Stimulated activated naive CD8-positive, alpha-beta T cell treated with anti-CD3 and anti-CD28 coated beads, Interleukin-15, Interleukin-2, amounts not matched to agents 100 U/mL and 50 U/mL, for 24 hours (primary cell): ENCODE measurements around the gene EFNA1.

ENCODE experiments used
- ATAC-seq: fragments of 150-1000 bp; cut with Tn5 transposase; one replicate; pipeline ENCODE4 v1.10.0; 2021
- DNase-seq: peaks from one replicate; pipeline ENCODE4 v3.0.0; 2021

EFNA1 gene, protein sequence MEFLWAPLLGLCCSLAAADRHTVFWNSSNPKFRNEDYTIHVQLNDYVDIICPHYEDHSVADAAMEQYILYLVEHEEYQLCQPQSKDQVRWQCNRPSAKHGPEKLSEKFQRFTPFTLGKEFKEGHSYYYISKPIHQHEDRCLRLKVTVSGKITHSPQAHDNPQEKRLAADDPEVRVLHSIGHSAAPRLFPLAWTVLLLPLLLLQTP

DNA sequence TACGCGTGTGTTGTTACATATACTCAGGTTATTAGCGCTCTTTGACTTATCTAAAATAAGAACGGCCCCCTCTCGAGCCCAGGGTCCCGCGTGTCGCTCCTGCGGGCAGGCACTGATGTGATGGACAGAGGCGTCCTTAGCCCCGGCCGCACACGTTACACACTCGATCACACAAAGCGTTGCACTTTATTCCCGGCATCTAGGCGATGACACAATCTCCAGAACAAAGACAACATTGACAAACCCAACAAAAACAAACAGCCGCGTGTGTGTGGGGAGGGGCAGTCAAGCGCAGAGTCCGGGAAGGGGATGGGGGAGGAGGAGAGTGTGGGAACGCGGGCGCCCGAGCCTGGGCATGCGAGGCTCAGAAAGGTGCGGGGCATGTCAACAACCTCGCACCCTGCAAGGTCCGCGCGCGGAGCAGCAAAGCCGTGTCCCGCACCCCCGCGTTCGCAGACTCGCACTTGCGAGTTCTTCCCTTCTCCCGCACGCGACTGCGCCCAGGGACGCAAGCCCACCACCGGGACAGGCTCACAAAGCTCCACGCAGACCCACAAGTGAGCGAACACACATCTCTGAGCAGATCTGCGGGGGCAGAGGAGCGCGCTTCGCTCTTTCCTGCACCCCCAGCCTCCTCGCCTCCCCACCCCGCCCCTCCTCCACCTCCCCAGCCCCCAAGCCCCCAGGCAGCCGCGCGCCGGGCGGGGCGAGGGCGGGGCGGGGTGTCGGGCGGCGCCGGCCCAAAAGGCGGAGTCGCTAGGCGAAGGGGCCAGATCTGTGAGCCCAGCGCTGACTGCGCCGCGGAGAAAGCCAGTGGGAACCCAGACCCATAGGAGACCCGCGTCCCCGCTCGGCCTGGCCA lies at the start of gene EFNA1:
Gene EFNA1, plus strand, starts transcription at position 772 of the 862 bp plus-strand sequence. CDS start 102 bp downstream, outside the sequence.
- ATAC-seq (peak; percentile 71), DNase-seq (peak; percentile 53)

DNA sequence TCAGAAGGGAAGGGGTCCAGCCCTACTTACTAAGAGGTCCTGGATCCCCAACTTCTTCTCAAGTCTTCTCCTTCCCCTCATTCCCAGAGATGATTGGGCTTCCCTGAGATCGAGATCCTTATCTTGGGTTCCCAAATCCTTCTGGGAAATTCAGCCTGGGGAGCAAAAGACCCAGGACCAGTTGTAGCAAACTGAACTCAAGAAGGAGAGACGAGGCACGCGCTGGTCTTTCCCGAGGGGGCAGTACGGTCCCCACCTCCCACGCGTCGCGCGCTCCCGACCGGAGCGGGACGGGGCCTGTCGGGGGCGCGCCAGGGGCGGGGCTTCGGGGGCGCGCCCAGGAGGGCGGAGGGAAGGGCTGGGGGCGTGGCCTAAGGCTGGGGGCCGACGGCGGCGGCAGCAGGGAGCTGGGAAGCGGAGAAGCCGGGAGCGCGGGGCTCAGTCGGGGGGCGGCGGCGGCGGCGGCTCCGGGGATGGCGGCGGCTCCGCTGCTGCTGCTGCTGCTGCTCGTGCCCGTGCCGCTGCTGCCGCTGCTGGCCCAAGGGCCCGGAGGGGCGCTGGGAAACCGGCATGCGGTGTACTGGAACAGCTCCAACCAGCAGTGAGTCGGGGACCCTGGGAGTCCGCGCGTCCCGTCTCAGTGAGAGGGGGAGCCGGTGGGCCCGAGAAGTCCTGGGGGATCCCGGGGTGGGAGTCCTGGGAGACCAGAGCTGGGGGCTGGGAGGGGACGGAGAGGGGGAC lies 49.0 kb upstream of the EFNA1 start, which contains the start of gene EFNA3:
Gene EFNA3, plus strand, starts transcription at position 369 of the 741 bp plus-strand sequence. Its CDS starts 105 bp downstream, at position 474.
- DNase-seq (peak; percentile 80), ATAC-seq (peak; percentile 33)

DNA sequence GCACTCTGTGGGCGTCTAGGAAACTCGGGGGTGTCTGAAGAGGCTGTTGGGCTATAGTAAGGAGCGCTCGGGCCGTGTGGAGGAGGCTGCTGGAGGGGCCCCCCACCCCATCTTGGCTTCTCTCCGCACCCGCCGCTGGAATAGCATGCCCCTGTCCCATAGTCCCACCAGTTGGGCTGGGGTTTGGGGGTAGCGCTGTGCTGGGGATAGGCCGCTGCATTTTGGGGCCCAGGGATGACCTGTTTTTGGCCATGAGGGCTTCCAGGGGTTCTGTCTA lies 48.5 kb upstream of the EFNA1 start:
- ATAC-seq (no peak), DNase-seq (no peak)

DNA sequence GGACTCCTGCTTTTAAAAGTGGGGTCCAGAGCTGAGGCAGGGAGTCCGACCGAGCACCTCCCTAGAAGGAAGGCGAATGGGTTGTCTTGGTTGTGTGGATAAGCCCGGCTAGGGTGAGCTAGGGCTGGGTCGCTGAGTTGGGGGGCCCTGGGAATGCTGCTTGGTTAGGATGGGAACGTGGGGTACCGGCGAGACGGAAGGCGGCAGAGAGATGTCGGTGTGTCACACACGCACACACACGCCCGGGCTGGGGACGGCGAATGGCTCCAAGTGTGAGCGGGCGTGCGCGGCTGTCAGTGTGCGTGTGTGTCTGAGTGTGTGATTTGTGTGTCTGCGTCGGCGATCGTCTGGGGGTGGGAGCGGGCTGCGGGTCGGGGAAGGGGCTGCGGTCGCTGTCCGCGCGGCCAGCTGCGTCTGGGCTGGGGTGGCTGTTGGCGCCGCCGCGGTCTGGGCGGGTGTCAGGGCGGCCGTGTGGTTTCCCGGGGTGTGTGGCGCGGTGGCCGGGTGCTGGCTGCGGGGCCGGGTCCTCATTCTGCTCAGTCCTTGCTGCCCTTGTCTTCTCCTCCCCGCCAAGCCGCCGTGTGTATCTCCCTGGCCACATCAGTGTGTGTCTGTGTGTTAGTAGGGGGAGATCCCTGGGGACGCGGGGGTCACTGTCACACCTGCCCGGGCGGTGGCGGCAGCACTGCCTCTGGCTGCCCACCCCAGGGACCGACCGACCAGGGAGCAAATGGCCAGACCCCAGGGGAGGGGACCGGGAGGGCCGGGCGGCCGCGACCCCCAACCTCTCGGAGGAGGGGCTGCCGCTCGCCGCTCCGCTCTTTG lies 48.0 kb upstream of the EFNA1 start:
- ATAC-seq (no peak), DNase-seq (no peak)

DNA sequence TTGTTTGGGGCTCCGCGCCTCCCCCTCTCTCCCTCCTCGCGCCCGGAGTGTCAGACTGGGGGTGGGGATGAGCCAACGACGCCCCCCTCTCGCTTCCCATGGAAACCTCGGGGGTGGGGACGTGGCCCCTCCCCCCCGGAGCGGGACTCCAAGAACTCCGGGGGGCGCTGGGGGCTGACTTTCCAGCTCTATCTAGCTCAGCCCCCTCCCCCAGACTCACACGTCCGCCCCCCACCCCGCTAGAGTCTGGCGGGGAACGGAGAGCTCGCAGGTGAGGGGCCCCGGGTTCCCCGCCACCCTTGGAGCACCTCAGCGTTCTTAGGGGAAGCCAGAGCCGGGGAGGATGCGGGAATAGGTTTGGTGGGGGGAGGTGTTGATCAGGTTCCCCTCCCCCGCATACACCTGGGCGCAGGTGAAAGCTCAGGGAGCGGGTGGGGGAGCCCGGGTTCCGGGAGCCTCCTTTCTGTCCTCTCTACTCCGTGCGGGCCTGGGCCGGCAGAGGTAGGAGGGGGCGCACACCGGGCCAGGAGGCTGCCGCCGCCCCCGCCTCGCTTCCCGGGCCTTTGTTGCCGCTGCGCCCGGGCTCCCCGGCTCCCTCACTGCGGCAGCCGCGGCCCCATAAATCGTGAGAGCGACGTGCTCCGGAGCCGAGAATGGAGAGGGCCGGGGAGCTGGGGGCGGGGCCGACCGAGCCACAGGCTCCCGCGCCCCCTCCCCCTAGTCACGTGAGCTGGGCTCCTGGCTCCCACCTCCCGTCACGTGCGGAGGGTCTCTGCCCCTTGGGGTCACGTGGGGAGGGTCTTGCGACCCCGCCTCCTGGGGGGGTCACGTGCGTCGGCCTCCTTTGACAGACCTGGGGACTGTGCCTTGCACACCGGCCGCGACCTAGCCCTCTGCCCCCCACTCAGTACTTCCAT lies 47.1 kb upstream of the EFNA1 start:
- DNase-seq = peak; percentile 46
- ATAC-seq = no peak

DNA sequence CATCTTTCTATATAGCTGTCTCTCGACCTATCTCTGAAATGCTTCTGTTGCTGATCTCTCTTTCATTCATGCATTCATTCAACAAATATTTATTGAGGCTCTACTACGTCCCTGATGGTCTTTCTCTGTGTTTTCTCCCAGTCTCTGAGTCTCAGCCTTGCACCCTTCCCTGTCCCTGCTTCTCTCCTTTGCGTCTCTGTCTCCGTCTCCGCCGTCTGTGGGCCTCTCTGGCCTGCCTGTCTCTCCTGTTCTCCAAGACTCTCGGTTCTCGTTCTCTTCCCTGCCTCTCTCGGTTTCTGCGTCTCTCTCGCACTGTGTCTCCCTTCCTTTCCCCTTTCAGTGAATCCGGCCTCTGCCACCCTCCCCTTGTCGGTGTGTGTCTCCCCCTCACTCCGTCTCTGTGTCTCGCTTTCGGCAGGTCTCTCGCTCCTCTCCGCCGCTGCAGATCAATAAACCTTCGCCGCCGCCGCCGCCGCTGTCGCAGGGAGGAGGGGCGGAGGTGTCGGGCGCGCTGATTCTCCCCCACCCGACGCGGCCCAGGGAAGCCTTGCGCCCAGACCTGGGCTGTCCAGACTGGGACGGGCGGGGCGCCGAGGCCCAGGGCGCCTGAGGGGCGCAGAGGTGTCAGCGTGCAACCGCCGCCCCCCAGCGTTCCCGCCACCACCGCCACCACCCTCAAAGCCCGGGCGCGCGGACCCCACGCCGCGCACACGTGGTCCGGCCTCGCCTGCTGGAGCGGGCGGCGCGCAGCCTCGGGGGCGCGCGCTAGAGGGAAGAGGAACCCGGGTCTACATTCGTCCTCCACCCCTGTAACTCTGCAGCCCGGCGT lies 46.0 kb upstream of the EFNA1 start:
- no peak for DNase-seq

DNA sequence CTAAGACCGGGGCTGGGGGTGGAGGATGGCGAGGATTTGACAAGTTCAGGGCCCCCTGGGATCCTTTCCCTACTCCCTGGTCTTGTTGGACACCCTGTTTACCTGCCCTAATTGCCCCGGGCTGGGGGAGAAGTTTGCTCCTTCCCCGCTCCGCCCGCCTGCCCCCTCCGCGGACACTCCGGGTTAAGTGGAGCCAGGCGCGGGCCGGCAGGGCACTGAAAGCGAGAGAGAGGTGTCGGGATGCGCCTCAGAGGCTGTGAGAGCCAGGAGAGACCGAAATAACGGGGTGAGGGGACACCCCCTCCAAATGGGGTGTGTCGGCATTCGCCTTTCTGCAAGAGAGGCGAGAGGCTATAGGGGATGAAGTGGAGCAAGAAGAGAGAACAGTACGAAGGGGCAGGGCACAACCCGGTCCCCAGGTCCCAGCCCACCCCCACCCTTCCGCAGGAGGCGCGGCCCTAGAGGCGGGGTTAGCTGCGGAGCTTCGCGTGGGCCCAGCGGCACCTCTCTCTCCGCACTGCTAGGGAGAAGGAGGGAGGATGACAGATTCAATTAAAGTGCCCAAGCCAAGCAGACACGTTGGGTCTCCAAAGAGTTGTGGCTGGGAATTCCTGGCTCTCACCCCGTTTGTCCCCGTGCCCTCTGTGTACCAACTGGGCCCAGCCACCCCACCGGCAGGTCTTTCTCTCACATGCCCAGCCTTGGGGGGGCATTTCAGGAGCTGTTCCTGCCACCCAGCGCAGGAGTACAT lies 45.2 kb upstream of the EFNA1 start:
- DNase-seq (no peak), ATAC-seq (no peak)

More for the DNA sequence above, 46.0 kb upstream of the EFNA1 start:
- ATAC-seq = no peak

DNA sequence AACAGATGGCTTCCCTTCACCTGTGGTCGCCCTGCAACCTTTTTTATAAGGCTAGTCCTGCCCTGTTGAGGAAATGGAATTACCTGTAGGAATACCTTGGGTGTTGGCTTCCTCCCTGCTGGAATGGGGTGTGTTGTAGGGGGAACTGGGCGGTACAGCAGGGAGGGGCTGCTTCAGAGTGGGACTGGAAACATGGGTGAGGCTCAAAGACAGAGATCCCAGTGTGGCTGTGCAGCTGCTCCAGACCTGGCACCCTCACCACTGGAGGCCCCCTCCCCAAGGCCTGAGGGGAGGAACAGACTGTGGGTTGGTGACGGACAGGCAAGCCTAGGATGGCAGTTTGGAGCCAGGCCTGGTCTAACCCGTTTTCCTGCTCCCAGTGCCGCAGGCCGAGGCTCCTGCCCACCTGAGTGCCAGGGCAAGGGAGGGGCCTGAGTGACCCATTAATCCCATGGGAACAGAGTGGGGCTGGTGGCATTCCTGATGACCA lies 44.6 kb upstream of the EFNA1 start:
- ATAC-seq (no peak), DNase-seq (no peak)

DNA sequence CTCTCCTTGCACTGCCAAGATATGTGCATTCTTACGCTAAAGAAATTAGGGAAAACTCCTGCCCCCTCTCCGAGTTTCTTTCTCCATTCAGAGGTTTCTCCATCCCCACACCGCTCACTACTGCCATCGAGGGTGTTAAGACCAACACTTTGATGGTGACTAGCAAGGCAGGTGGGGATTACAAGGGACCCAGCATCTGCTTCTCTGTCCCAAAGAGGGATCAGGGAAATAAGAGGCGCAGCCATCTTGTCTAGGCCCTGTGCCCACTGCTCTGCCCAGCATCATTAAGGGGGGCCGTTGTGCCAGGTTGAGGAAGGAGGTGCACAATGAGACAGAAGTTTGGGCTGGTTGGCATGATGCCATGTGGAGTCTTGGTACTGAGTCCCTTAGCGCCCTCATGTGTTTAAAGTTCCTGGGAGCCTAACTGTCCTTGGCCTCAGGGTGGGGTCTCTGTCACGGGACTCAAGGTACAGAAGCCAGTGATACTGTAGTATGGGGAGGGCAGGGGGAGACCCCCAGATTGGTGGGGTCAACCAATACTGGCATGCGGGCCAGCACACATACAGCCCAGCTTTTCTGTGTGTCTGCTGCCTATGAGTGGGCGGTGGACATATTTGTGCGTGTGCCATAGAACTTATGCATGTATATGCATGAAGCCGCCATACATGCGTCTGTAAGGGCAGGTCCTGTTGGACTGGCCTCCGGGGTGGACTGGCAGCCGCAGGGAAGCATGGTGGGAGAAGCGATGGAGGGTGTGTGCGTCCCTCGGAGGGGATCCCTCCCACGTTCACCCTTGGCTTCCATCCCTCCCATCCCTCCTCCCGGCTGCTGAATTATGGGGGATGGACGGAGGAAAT lies 43.6 kb upstream of the EFNA1 start:
- no peak for ATAC-seq
- DNase-seq = peak; percentile 53

DNA sequence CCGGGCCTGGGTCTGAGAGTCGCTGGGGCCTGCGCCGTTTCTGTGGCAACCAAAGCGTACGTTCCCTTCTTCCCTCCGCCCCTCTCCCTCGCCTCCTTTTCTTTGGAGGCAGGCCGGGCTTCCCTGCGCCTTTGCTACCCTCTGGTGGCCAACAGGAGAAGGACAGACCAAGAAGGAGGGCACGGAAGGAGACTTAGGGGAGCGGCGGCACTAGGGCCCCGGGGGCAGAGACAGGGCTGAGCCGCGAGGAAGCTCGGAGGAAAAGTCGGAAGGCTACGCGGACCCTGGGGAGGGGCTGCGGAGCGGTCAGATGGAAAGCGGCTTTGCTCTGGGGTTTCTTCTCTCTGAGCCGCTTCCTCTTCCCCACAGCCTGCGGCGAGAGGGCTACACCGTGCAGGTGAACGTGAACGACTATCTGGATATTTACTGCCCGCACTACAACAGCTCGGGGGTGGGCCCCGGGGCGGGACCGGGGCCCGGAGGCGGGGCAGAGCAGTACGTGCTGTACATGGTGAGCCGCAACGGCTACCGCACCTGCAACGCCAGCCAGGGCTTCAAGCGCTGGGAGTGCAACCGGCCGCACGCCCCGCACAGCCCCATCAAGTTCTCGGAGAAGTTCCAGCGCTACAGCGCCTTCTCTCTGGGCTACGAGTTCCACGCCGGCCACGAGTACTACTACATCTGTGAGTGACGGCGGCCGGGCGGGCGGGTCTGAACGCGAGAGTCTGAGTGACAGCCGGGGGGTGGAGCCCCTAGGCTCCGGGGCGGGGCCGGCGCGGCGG lies 42.8 kb upstream of the EFNA1 start:
- DNase-seq = peak; percentile 94

DNA sequence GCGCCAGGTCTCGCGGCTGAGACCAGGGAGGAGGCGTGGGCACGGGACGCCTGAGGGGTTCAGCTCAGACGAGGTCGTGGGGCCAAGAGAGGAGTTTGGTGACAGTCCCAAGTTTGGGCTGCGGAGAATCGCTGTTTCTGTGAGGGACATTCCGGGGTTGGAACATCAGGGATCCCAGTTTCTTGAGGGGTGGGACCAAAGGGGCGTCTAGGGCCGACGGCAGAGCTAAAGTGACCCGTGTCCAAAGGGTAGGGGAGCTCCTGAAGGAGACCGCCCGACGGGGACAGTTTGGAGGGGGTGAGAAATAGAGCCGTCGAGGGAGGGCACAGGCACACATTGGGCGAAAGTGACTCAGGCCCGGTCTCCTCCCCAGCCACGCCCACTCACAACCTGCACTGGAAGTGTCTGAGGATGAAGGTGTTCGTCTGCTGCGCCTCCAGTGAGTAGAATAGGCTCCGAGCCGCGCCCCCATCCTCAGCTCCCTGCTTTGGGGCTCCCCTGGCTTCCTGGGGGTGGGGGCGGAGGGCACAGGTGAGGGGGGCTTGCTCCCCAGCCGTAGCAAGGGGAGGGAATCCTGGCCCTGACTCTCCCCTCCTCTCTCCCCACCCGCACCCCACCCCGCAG lies 42.1 kb upstream of the EFNA1 start:
- peak; percentile 45 for ATAC-seq
- peak; percentile 82 for DNase-seq

More for the DNA sequence above, 42.8 kb upstream of the EFNA1 start:
- ATAC-seq = peak; percentile 83

DNA sequence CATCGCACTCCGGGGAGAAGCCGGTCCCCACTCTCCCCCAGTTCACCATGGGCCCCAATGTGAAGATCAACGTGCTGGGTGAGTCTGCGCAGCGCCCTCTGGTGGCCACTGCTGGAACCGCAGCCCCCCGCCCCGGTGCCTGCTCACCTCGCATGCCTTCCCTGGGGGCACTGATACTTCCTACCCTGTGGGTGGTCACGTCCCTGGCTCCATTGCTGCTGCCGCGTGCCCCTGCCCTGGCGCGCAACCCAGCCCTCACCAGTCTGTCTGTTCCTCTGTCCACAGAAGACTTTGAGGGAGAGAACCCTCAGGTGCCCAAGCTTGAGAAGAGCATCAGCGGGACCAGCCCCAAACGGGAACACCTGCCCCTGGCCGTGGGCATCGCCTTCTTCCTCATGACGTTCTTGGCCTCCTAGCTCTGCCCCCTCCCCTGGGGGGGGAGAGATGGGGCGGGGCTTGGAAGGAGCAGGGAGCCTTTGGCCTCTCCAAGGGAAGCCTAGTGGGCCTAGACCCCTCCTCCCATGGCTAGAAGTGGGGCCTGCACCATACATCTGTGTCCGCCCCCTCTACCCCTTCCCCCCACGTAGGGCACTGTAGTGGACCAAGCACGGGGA lies 41.4 kb upstream of the EFNA1 start:
- DNase-seq (peak; percentile 90), ATAC-seq (peak; percentile 17)

DNA sequence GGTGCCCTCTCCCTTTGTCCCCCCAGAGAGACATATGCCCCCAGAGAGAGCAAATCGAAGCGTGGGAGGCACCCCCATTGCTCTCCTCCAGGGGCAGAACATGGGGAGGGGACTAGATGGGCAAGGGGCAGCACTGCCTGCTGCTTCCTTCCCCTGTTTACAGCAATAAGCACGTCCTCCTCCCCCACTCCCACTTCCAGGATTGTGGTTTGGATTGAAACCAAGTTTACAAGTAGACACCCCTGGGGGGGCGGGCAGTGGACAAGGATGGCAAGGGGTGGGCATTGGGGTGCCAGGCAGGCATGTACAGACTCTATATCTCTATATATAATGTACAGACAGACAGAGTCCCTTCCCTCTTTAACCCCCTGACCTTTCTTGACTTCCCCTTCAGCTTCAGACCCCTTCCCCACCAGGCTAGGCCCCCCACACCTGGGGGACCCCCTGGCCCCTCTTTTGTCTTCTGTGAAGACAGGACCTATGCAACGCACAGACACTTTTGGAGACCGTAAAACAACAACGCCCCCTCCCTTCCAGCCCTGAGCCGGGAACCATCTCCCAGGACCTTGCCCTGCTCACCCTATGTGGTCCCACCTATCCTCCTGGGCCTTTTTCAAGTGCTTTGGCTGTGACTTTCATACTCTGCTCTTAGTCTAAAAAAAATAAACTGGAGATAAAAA lies 40.7 kb upstream of the EFNA1 start:
- no peak for ATAC-seq
- no peak for DNase-seq

DNA sequence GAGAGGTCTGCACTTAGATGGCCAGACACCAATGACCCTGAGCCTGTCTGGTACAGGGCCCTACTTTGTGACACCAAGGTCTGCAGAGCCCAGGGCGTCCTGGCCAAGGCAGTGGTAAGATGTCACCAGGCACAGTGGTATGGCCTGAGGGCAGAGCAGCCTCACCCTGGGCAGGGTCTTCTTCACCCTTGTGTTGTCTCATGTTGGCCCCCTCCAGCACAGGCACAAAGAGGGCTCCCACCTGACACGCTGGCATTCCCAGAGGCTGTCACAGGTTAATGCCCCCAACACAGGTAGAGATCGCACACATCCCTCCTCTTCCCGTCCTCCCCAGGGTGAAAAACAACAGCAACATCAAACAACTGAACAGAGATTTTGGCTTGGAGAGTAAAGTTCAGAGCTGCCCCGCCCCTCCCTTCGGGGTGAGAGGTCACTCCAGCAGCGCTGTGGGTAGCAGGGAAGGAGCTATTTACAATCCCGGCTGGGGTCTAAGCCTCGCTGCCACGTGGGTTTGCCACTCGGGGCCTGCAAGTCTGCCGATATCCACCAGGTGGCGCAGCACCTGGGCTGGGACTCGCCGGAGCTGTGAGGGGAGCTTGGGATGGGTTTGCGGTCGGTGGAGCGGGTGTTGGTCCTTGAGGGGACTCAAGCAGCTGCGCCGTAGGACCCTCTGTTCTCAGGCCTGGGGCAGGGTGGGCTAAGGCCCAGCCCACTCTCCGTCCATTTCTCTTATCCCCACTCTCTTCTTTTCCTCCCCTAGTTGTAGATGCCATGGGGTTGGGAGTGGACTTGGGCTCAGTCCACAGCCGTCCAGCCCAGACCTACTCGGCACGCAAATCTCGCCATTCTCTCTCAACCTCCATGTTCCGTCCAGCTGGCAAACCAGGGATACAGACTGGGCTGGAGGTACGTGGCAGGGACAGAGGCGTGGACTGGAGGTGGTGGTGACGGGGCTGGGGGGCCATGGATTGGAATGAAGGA lies 36.3 kb upstream of the EFNA1 start:
- DNase-seq = peak; percentile 90
- ATAC-seq = peak; percentile 67
